T-helper 2 cell treated with Interferon-gamma antibody and Interleukin-4, amounts not matched to agents 100 ng/mL and 5 ng/mL, for 36 hours (primary cell): ENCODE results near the gene KRT34. TPM values are rescaled to one million over a fixed set of nuclear protein-coding genes. Genes with fewer than 3 reads are reported as not detected.
"Not testable (repeated sequence)": the region's sequence is repeated elsewhere in the genome, so short reads cannot be mapped to it uniquely, and the experiment has no call there.

Experiments used
- intact Hi-C: fragments of 100-400 bp; cut with micrococcal nuclease; formaldehyde crosslinking; loops from one replicate; pipeline ENCODE4 v1.15.1; 2023
- total RNA-seq: library from RNA; stranded (reverse); gene quantifications from 2 replicates; pipeline ENCODE4 v1.2.3, GENCODE V29; 2022

Gene KRT34
- total RNA-seq, 1 donor from 2014 or later, result not detected

- intact Hi-C loops, result no loop called here
Measured at GRCh38 chr17:41367426-41368075, 14.6 kb downstream of the KRT34 start.

GRCh38 chr17:41366070-41366469 is 16.0 kb downstream of the KRT34 start:
- intact Hi-C loops, result no loop called here

GRCh38 chr17:41363881-41364280 is 18.2 kb downstream of the KRT34 start:
- intact Hi-C loops, result no loop called here

- intact Hi-C loops, result no loop called here
Measured at GRCh38 chr17:41360296-41360995, 21.7 kb downstream of the KRT34 start.

GRCh38 chr17:41354536-41354935 is 27.6 kb downstream of the KRT34 start:
- intact Hi-C loops, result no loop called here

- intact Hi-C loops, result no loop called here
Measured at GRCh38 chr17:41352597-41353366, 29.3 kb downstream of the KRT34 start.

GRCh38 chr17:41351177-41351576 is 30.9 kb downstream of the KRT34 start:
- intact Hi-C loops, result no loop called here

GRCh38 chr17:41350381-41350878 is 31.7 kb downstream of the KRT34 start, which contains the start of gene KRT33A:
Gene KRT33A, minus strand, starts transcription at chr17:41350828. Its CDS starts 61 bp downstream, at chr17:41350767.
- intact Hi-C loops, result not testable (repeated sequence)

- intact Hi-C loops, result no loop called here
Measured at GRCh38 chr17:41347869-41348760, 34.0 kb downstream of the KRT34 start.

- intact Hi-C loops, result not testable (repeated sequence)
Measured at GRCh38 chr17:41346421-41346820, 35.7 kb downstream of the KRT34 start.

- intact Hi-C loops, result no loop called here
Measured at GRCh38 chr17:41345992-41346391, 36.1 kb downstream of the KRT34 start.

GRCh38 chr17:41343029-41343428 is 39.1 kb downstream of the KRT34 start:
- intact Hi-C loops, result no loop called here

- intact Hi-C loops, result no loop called here
Measured at GRCh38 chr17:41340934-41341861, 40.9 kb downstream of the KRT34 start.

- intact Hi-C loops, result no loop called here
Measured at GRCh38 chr17:41340494-41340893, 41.6 kb downstream of the KRT34 start.

GRCh38 chr17:41339571-41340172 is 42.4 kb downstream of the KRT34 start:
- intact Hi-C loops, result no loop called here

- intact Hi-C loops, result no loop called here
Measured at GRCh38 chr17:41338961-41339485, 43.1 kb downstream of the KRT34 start.

- intact Hi-C loops, result no loop called here
Measured at GRCh38 chr17:41335747-41336146, 46.4 kb downstream of the KRT34 start.

- intact Hi-C loops, result no loop called here
Measured at GRCh38 chr17:41334385-41335305, 47.5 kb downstream of the KRT34 start.
